Caco-2 (cell line): Measurements from ENCODE around the gene PVALEF. TPM values are rescaled to one million over a fixed set of nuclear protein-coding genes. Genes with fewer than 3 reads are reported as not detected.

Experiments used
- BruUV-seq: library from RNA; stranded (reverse); fragments of 400-500 nt; replicated peaks from 2 replicates; lab custom pipeline; 2021; lab: Mats Ljungman, UMichigan
- CTCF ChIA-PET: fragments of 300-600 bp; sonication (Branson Sonifier 250); formaldehyde crosslinking; loops from one replicate; lab custom pipeline; 2022; ENCODE audit warnings: antibody characterized with exemption; lab: Charles Lee
- POLR2A ChIA-PET: fragments of 300-600 bp; sonication (Branson Sonifier 250); formaldehyde crosslinking; loops from one replicate; lab custom pipeline; 2022; ENCODE audit warnings: antibody characterized with exemption; lab: Charles Lee
- DNase-seq, 2 experiments: peaks; one replicate each; pipeline versions ENCODE4 v3.0.0 to v3.0.0-alpha.2; 2020 to 2022
- H3K27me3 ChIP-seq: replicated peaks from 2 replicates; pipeline ENCODE4 v1.6.0; 2011; ENCODE audit warnings: low read length; ENCODE audit not compliant: control insufficient read depth, insufficient read depth
- H3K36me3 ChIP-seq: 2 replicates; pipeline ENCODE4 v1.5.1; 2011; ENCODE audit warnings: low read length; ENCODE audit not compliant: control insufficient read depth, insufficient read depth
- H3K4me1 ChIP-seq: fragments of 250-450 bp; sonication (Bioruptor Pico); 2 replicates; pipeline ENCODE4 v1.5.1; 2020; ENCODE audit warnings: mild to moderate bottlenecking
- H3K4me3 ChIP-seq: 2 replicates; pipeline ENCODE4 v1.5.1; 2011; ENCODE audit warnings: low read depth, mild to moderate bottlenecking, control low read depth, low read length
- H3K9me3 ChIP-seq: fragments of 250-450 bp; sonication (Bioruptor Pico); 2 replicates; pipeline ENCODE4 v1.5.1; 2020; ENCODE audit warnings: mild to moderate bottlenecking, moderate library complexity
- H3K27ac Mint-ChIP-seq: one replicate; pipeline ENCODE4 v1.8.0; 2022; ENCODE audit warnings: mixed read lengths; ENCODE audit not compliant: unreplicated experiment
- H3K27me3 Mint-ChIP-seq: one replicate; pipeline ENCODE4 v1.8.0; 2022; ENCODE audit warnings: mixed read lengths; ENCODE audit not compliant: insufficient read depth, unreplicated experiment
- H3K36me3 Mint-ChIP-seq: one replicate; pipeline ENCODE4 v1.8.0; 2022; ENCODE audit warnings: mild to moderate bottlenecking, mixed read lengths; ENCODE audit not compliant: insufficient read depth, unreplicated experiment
- H3K4me1 Mint-ChIP-seq: one replicate; pipeline ENCODE4 v1.8.0; 2022; ENCODE audit warnings: low read depth, mixed read lengths; ENCODE audit not compliant: unreplicated experiment
- H3K4me3 Mint-ChIP-seq: one replicate; pipeline ENCODE4 v1.8.0; 2022; ENCODE audit warnings: mild to moderate bottlenecking, moderate library complexity, mixed read lengths; ENCODE audit not compliant: unreplicated experiment
- H3K9me3 Mint-ChIP-seq: one replicate; pipeline ENCODE4 v1.8.0; 2022; ENCODE audit warnings: mixed read lengths; ENCODE audit not compliant: unreplicated experiment
- intact Hi-C: fragments of 100-400 bp; cut with micrococcal nuclease; formaldehyde crosslinking; loops from one replicate; pipeline ENCODE4 v1.10.0; 2022; ENCODE audit not compliant: unreplicated experiment
- total RNA-seq: library from RNA; stranded (reverse); gene quantifications from 2 replicates; pipeline ENCODE4 v1.2.3, GENCODE V29; 2022
- TF ChIP-seq, protein P1 (sequence below), 2 experiments: fragments of 200-600 bp in 1 of 2; IDR thresholded peaks; 1 replicate in 1 of 2; 2 replicates in 1 of 2; pipeline versions ENCODE4 v1.5.1 to v1.8.0; 2011 to 2022; ENCODE audit warnings: antibody characterized with exemption in 1 of 2, control low read depth in 1 of 2, inconsistent platforms in 1 of 2, low read depth in 1 of 2, low read length in 1 of 2, mild to moderate bottlenecking in 1 of 2, moderate library complexity in 1 of 2; ENCODE audit not compliant: insufficient read depth in 1 of 2, severe bottlenecking in 1 of 2, unreplicated experiment in 1 of 2

PVALEF gene
- total RNA-seq, 1 experiment from 2014 or later: not detected

DNA sequence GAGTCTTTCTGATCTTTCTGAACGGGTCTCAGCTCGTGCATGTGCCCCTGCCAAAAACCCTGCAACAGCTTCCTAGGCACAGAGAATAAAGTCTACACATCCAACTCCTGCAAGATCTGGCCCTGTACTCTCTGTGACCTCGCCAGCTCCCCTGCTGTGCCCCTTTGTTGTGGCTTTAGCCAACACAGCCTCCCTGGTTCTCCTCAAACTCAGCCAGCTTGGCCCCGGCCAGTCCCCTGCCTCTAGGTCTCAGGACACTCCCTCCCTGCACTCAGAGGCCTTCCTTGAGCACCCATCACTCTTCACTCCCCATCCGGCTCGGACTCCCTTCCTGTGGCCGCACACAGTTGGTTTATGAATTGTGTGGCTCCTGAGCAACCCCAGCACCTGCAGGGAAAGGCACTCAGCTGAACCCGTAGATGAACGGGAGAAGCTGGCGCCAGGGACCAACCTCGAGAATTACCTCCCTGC lies 56.1 kb downstream of the PVALEF start:
- intact Hi-C loops: loop anchor here (5.0 kb wide), 1 partner anchor 184 kb away; the partner anchor contains the start of gene BAIAP2
- CTCF ChIA-PET: no interaction called here
- H3K27me3 ChIP-seq: no peaks in the 10 kb centered on the region
- H3K36me3 ChIP-seq: no peaks in the 10 kb centered on the region
- H3K4me1 ChIP-seq: peaks cover 9% of the 10 kb centered on the region
- Mint-ChIP-seq H3K27ac (no peak overlapping the region), H3K27me3 (no peaks in the 10 kb centered on the region), H3K4me1 (no peaks in the 10 kb centered on the region), H3K36me3 (peaks cover 10% of the 10 kb centered on the region), H3K9me3 (no peaks in the 10 kb centered on the region), H3K4me3 (peak overlapping the region; percentile 80)
- POLR2A ChIA-PET: interaction anchor here (0.6 kb wide), 1 partner anchor 233 kb away, joined by 3 read pairs; no protein-coding TSS in a partner anchor
- no peak for DNase-seq
- BruUV-seq: no TSS peak
- H3K9me3 ChIP-seq: no peaks in the 10 kb centered on the region
- TF ChIP-seq, protein P1, sequence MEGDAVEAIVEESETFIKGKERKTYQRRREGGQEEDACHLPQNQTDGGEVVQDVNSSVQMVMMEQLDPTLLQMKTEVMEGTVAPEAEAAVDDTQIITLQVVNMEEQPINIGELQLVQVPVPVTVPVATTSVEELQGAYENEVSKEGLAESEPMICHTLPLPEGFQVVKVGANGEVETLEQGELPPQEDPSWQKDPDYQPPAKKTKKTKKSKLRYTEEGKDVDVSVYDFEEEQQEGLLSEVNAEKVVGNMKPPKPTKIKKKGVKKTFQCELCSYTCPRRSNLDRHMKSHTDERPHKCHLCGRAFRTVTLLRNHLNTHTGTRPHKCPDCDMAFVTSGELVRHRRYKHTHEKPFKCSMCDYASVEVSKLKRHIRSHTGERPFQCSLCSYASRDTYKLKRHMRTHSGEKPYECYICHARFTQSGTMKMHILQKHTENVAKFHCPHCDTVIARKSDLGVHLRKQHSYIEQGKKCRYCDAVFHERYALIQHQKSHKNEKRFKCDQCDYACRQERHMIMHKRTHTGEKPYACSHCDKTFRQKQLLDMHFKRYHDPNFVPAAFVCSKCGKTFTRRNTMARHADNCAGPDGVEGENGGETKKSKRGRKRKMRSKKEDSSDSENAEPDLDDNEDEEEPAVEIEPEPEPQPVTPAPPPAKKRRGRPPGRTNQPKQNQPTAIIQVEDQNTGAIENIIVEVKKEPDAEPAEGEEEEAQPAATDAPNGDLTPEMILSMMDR (IDR thresholded peaks at IDR 0.05; ENCODE audit: insufficient read depth in 1 of 2, low read depth in 1 of 2, low read length in 1 of 2, severe bottlenecking in 1 of 2, unreplicated experiment in 1 of 2): no peak
- no peak overlapping the region; the same call in 1 of the 2 replicates for H3K4me3 ChIP-seq

DNA sequence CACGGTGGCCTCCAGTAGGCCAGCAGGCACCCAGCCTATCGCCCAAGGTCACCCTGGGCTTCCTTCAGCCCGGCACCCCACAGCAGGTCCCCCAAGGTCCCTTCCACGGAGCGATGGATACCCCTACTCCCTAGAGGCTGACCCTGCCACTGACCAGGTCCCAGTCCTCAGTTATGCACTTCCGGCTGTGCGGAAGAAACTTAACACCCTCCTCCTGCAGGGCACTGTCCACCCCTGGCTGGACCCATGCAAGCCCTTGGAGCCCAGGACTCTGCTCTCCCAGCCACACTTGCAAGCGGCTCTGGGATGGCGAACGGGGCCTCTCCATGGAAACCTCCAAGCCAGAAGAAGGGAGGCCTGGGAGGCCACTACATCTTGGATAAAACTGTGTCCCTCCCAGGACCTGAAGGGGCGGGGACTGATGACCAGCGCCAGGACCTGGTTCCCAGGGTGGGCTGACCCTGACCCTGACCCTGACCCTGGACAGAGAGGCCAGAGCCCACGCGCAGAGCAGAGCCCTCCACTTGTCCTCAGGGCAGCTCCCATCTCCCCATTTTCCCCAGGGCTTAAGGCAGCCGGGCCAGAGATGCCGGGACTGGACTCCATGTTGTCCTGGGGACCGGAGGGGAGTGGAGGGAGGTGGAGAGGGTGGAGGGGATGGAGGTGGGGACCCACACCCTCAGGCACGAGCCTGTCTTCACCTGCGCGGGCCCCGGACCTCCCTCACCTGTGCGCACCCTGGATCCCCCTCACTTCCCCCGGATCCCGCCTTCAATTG lies 56.7 kb downstream of the PVALEF start:
- no TSS peak for BruUV-seq
- intact Hi-C loops: loop anchor here (5.0 kb wide), 1 partner anchor 185 kb away; the partner anchor contains the start of gene BAIAP2
- Histone ChIP-seq H3K27me3 (no peaks in the 10 kb centered on the region), H3K4me3 (peak overlapping the region; percentile 95), H3K36me3 (no peaks in the 10 kb centered on the region), H3K4me1 (peaks cover 9% of the 10 kb centered on the region), H3K9me3 (0 out of 2 replicates have a peak, but pooled peaks cover 1% of the 10 kb centered on the region)
- POLR2A ChIA-PET: interaction anchor here (0.6 to 1.3 kb wide), 9 partner anchors 13 to 376 kb away, joined by 4 to 34 read pairs (median 6); partner anchors contain the start of genes BAHCC1, NDUFAF8, SLC38A10 and TEPSIN
- no peaks in the 10 kb centered on the region for H3K9me3 Mint-ChIP-seq
- TF ChIP-seq, protein P1 (IDR thresholded peaks at IDR 0.05; ENCODE audit: insufficient read depth in 1 of 2, low read depth in 1 of 2, low read length in 1 of 2, severe bottlenecking in 1 of 2, unreplicated experiment in 1 of 2): no peak
- H3K27ac Mint-ChIP-seq: no peak overlapping the region
- H3K27me3 Mint-ChIP-seq: no peaks in the 10 kb centered on the region
- peak overlapping the region; percentile 80 for H3K4me3 Mint-ChIP-seq
- CTCF ChIA-PET: interaction anchor here (0.6 to 1.3 kb wide), 14 partner anchors 12 to 490 kb away, joined by 3 to 9 read pairs (median 4); partner anchors contain the start of genes BAHCC1, CHMP6, NDUFAF8 and TEPSIN
- no peak for DNase-seq
- H3K4me1 Mint-ChIP-seq: no peaks in the 10 kb centered on the region
- peaks cover 10% of the 10 kb centered on the region for H3K36me3 Mint-ChIP-seq

DNA sequence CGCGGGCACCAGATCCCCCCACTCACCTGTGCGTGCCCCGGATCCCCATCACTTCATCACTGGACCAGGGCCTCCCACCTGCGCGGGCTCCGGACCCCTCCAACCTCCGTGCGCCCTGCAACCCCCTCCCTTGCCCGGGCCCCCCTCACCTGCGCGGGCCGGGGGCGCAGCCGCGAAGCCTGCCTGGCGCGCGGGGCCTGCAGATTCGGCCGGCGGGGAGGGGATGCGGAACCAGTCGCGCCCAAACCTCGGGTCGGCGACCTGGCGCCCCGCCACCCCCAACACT lies 57.3 kb downstream of the PVALEF start:
- H3K27ac Mint-ChIP-seq: no peak overlapping the region
- no peaks in the 10 kb centered on the region for H3K27me3 ChIP-seq
- H3K4me3 ChIP-seq: peak overlapping the region; percentile 95
- no peaks in the 10 kb centered on the region for H3K4me1 Mint-ChIP-seq
- POLR2A ChIA-PET: interaction anchor here (0.5 to 1.3 kb wide), 16 partner anchors 12 to 376 kb away, joined by 3 to 34 read pairs (median 5); partner anchors contain the start of genes BAHCC1, NDUFAF8, SLC38A10 and TEPSIN
- H3K9me3 Mint-ChIP-seq: no peaks in the 10 kb centered on the region
- H3K36me3 Mint-ChIP-seq: peaks cover 10% of the 10 kb centered on the region
- no peak for DNase-seq
- peaks cover 9% of the 10 kb centered on the region for H3K4me1 ChIP-seq
- H3K4me3 Mint-ChIP-seq: peak overlapping the region; percentile 80
- H3K27me3 Mint-ChIP-seq: no peaks in the 10 kb centered on the region
- no TSS peak for BruUV-seq
- 0 out of 2 replicates have a peak, but pooled peaks cover 3% of the 10 kb centered on the region for H3K9me3 ChIP-seq
- intact Hi-C loops: loop anchor here (5.0 kb wide), 1 partner anchor 185 kb away; the partner anchor contains the start of gene BAIAP2
- CTCF ChIA-PET: interaction anchor here (0.6 to 1.3 kb wide), 16 partner anchors 11 to 490 kb away, joined by 3 to 9 read pairs (median 4); partner anchors contain the start of genes BAHCC1, CHMP6, NDUFAF8 and TEPSIN
- TF ChIP-seq, protein P1 (IDR thresholded peaks at IDR 0.05; ENCODE audit: insufficient read depth in 1 of 2, low read depth in 1 of 2, low read length in 1 of 2, severe bottlenecking in 1 of 2, unreplicated experiment in 1 of 2): no peak
- H3K36me3 ChIP-seq: no peaks in the 10 kb centered on the region
